NCI-H2081 treated with DMSO at 0.1 percent for 48 hours (cell line): ENCODE results near the gene COIL.
"Not testable (repeated sequence)": the region's sequence is repeated elsewhere in the genome, so short reads cannot be mapped to it uniquely, and the experiment has no call there.

Source experiments
- DNase-seq: peaks from one replicate; lab custom pipeline; 2025; lab: John Stamatoyannopoulos, UW

The COIL gene

DNA sequence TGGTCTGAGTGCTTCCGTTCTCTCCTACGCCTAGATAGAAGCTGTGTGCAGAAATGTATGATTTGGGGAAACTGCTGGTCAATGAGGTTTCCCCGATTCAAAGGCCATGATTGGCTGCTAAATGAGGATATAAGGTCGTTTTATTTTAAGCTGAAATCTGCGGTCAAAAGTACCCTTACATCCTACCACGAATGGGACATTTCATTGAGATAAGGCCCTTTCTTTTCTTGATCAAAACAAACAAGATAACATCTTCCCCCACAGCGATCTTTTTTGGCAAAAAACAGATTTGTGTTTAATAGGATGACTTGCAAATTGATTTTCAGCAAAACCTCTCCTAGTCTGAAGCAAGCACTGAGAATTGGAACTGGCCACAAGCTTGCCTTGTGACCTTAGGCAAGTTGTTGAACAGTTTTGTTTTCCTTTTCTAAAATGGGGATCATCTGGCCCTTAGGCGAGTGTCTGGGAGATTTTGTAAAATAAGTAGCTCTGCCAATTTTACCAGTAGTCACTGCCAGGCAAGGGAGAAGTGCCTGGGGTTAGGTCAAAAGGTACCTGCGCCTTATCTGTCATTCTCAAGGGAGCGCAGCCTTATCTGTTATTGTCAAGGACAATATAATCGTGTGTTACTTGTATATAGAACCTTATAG, 17.7 kb upstream of the COIL start:
- DNase-seq = no peak

GRCh38 chr17:56977673-56978395, 17.0 kb upstream of the COIL start, which contains the start of gene SCPEP1:
Gene SCPEP1 (plus strand): TSS chr17:56978131. CDS start chr17:56978160, 29 bp downstream.
- no peak for DNase-seq

DNA sequence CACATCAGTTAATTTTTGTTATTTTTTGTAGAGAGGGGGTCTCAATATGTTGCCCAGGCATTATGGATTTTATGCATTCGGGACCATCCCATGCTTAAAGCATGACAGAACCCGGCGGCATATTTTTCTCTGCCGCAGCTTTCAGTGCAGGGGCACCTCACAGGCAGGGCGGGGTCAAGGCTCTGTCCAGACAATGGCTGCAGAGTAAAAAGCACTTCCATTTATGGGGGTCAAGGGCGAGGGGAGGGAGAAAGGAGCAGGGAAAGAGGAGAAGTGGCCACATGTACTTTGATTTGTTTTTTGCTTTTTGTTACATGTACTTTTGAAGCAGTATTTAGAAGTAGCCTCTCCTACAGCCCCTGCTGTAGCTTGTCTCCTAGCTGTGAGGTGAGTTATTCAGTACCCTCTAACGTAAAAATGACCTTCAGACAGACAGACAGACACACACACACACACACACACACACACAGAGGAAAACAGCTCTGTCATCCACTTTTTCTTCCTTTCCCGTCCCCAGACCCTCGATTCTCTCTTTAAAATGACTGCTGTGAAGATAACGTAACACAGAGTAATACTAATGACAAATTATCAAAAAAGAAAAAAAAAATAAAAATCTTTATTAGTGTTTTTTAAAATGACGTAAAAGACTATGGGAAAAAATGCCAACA, 16.2 kb upstream of the COIL start:
- no peak for DNase-seq

- DNase-seq = no peak
These were observed 14.8 kb upstream of the COIL start for GRCh38 chr17:56975656-56976055.

DNA sequence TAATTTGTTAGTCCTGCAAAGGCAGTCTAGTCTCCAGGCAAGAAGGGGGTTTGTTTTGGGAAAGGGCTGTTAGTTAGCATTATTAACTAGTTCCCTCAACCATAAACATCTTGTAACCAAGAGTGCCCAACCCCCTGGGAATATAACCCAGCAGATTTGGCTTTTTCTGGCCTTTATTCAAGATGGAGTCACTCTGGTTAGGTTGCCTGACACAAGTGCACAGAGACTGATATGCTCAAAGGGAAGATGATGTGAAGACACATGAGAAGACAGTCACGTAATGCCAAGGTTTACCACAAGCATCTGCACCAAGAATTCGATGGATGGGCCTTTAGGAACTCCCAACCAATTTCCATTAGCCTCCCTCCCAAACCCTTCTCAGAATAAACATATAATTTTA, 13.2 kb upstream of the COIL start:
- DNase-seq = no peak

GRCh38 chr17:56973520-56973919, 12.7 kb upstream of the COIL start:
- DNase-seq = no peak

DNA sequence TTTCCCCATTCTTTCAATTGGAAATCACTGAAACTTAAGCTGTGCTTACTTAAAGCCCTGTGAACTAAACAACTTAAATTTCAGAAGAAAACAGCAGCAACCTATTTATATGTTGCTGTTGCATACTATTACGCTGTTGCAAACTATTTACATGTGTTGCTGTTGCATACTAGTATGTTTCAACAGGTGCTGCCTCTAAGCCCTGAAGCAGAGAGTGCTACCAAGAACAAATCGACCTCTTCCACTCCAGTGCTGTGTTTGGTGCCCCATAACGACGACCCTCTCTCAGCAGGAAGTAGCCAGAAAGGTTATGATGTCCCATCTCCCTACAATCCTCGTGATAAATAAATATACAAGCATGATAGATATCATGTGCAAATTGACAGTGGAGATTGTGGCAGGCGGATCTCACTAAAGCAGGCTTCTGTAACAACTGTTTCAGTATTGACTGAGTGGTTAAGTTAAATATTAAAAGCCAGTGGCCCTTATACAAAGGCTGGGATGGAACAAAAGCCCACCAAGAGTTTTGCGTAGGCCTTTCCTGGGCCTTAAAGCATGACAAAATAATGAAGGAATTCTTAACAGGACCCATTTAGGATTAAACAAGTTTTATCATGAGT, 11.4 kb upstream of the COIL start:
- no peak for DNase-seq

DNA sequence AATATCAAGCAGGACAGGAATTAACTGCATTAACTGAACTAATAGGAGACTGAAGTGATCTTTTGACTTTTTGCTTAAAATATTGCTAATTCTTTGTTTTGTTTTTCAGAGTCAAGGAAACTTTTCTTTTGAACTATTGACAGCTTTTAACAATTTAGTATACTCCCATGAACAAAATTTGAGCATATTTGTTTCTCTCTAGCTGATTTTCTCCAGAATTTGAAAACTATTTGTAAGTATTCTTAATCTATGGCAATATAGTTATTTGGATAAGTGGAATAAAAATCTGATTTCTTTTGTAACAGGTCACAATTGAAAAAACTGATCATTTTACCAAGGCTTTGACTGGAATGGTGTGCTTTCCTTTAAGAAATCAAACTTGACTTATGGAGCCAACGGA, 10.1 kb upstream of the COIL start:
- no peak for DNase-seq

GRCh38 chr17:56966338-56966737, 5.5 kb upstream of the COIL start:
- no peak for DNase-seq

- DNase-seq = not testable (repeated sequence)
These were observed 4.8 kb upstream of the COIL start for GRCh38 chr17:56965681-56966080.

DNA sequence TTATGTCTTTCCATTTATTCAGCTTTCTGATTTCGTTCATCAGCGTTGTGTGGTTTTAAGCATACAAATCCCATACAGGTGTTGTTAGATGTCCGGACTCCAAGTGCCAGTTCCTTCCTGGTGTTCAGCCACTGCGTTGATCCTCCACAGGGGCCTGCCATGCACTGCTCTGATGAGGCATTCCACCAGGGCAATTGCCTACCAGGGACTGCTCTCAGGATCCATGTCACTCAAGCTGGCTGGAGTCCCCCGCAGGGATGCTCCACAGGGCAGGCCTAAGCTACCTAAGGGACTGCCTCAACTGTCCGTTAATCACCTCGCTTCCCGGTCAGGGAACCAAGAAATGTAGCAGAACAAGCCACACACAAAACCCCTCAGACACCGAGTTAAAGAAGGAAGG, 4.4 kb upstream of the COIL start:
- DNase-seq = not testable (repeated sequence)

DNA sequence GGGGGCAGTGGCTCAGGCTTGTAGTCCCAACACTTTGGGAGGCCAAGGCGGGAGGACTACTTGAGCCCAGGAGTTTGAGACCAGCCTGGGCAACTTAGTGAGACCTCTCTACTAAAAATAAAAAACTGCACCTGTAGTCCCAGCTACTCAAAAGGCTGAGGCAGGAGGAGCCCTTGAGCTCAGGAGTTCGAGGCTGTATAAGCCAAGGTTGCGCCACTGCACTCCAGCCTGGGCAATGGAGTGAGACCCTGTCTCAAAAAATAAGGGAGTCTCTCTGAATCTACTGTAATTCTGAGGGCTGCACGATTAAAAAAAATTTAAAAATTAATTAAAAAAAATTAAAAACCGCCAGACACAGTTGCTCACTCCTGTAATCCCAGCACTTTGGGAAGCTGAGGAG, 3.9 kb downstream of the COIL start:
- no peak for DNase-seq

DNA sequence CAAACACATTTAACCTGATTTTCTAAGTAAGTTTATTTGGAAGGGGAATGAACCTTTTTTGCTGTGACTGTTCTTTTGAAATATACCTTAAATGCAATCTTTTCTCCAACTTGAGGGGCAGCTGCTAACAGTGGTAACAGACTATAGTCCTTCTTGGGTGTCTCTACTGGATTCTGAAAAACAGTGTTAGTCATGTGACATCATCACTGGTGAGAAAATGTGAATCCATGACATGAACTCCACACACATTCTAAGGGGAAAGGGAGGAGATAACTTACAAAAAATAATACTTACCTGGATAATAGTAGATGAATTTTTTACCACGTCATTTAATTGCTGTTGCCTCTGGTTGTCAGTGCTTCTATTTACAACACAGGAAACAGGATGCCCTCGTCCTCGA, 11.3 kb downstream of the COIL start:
- no peak for DNase-seq

- DNase-seq = no peak
These were observed 12.4 kb downstream of the COIL start for GRCh38 chr17:56948491-56948890.

DNA sequence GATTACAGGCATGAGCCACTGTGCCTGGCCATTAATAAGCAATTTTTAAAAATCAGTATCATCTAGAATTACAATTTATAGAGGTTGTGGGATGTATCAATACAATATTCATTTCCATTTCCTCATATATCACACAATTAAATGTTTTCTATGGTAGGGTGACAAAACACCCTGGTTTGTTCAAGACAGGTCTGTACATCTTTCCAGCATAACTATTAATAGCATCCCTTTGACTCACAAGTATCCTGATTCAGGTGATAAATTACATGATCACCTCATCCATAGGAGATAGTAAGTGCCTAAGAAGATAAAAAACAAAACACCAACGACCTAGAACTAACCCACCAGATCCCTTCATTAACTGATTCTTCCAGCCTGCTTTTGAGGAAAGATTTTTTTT, 13.1 kb downstream of the COIL start:
- no peak for DNase-seq

- no peak for DNase-seq
These were observed 14.8 kb downstream of the COIL start for GRCh38 chr17:56945938-56946505.

- no peak for DNase-seq
These were observed 17.2 kb downstream of the COIL start for GRCh38 chr17:56943505-56944125.

- DNase-seq = no peak
These were observed 20.9 kb downstream of the COIL start for GRCh38 chr17:56939869-56940484.

- not testable (repeated sequence) for DNase-seq
These were observed 22.6 kb downstream of the COIL start for GRCh38 chr17:56938206-56938605.

- DNase-seq = no peak
These were observed 23.2 kb downstream of the COIL start for GRCh38 chr17:56937687-56938086.

GRCh38 chr17:56936697-56937322, 24.0 kb downstream of the COIL start:
- DNase-seq = no peak
